GM12878 (cell line): ENCODE data around the gene DTX4. TPM values are rescaled to one million over a fixed set of nuclear protein-coding genes. Genes with fewer than 3 reads are reported as not detected.

ENCODE experiments used
- FOXM1 ChIP-seq: IDR thresholded peaks from 2 replicates; pipeline ENCODE4 v1.6.1; 2012; ENCODE audit warnings: low read depth, mild to moderate bottlenecking, inconsistent platforms, low read length, moderate library complexity
- IKZF1 ChIP-seq: fragments of 450-650 bp; conservative IDR thresholded peaks from 2 replicates; pipeline ENCODE4 v1.6.1; 2017; ENCODE audit warnings: antibody characterized with exemption, mild to moderate bottlenecking
- IKZF2 ChIP-seq, 2 experiments: fragments of 450-650 bp; IDR thresholded peaks; 2 replicates each; pipeline ENCODE4 v1.6.1; 2017; ENCODE audit warnings: mild to moderate bottlenecking in 2 of 2, moderate library complexity in 2 of 2
- RAD21 ChIP-seq: IDR thresholded peaks from 2 replicates; pipeline ENCODE4 v1.6.1; 2011; ENCODE audit warnings: mild to moderate bottlenecking, low read depth, low read length, moderate library complexity; ENCODE audit not compliant: insufficient read depth
- YBX1 ChIP-seq: fragments of 450-650 bp; IDR thresholded peaks from 2 replicates; pipeline ENCODE4 v1.6.1; 2016; ENCODE audit warnings: antibody characterized with exemption
- ZNF24 ChIP-seq: fragments of 450-650 bp; IDR thresholded peaks from 2 replicates; pipeline ENCODE4 v1.6.1; 2017; ENCODE audit warnings: antibody characterized with exemption, mild to moderate bottlenecking
- polyA plus RNA-seq, 11 experiments: library from polyadenylated mRNA; depleted of rRNA in 4 of 11; unstranded in 6 of 11; stranded (reverse) in 5 of 11; fragments of >200 nt; fragmentation: Nextera tagmentation in 4 of 11; fragmentation: Illumina TruSeq in 1 of 11; extraction: Ambion mirVana in 4 of 11; extraction: Trizol in 1 of 11; gene quantifications; 1 replicate in 1 of 11; 2 replicates in 10 of 11; pipeline versions ENCODE4 v1.2.1 to v1.2.3, GENCODE V29; 2011 to 2016; ENCODE audit warnings: inconsistent platforms in 2 of 11, missing spikeins in 2 of 11, low read depth in 1 of 11
- total RNA-seq, 4 experiments: library from RNA; depleted of rRNA in 3 of 4; stranded (reverse); fragments of >200 nt in 3 of 4; fragmentation: Illumina TruSeq in 1 of 4; extraction: Trizol in 1 of 4; gene quantifications; 2 replicates each; pipeline versions ENCODE4 v1.2.1 to v1.2.3, GENCODE V29; 2013 to 2021
- TF ChIP-seq, protein P1 (sequence below): fragments of 450-650 bp; IDR thresholded peaks from 2 replicates; pipeline ENCODE4 v1.6.1; 2017; ENCODE audit warnings: antibody characterized with exemption, mild to moderate bottlenecking, moderate library complexity
- TF ChIP-seq, protein P2 (sequence below): IDR thresholded peaks from 2 replicates; pipeline ENCODE4 v1.6.1; 2012; ENCODE audit warnings: low read depth, low read length, improper control_type of control experiment

Gene DTX4
- total and polyA plus RNA-seq, 10 of the 15 experiments (the other 5 are each of a cell fraction or from before 2014, with no cell fraction given), result 3.8 to 25.8 (median 10.5) TPM

DNA sequence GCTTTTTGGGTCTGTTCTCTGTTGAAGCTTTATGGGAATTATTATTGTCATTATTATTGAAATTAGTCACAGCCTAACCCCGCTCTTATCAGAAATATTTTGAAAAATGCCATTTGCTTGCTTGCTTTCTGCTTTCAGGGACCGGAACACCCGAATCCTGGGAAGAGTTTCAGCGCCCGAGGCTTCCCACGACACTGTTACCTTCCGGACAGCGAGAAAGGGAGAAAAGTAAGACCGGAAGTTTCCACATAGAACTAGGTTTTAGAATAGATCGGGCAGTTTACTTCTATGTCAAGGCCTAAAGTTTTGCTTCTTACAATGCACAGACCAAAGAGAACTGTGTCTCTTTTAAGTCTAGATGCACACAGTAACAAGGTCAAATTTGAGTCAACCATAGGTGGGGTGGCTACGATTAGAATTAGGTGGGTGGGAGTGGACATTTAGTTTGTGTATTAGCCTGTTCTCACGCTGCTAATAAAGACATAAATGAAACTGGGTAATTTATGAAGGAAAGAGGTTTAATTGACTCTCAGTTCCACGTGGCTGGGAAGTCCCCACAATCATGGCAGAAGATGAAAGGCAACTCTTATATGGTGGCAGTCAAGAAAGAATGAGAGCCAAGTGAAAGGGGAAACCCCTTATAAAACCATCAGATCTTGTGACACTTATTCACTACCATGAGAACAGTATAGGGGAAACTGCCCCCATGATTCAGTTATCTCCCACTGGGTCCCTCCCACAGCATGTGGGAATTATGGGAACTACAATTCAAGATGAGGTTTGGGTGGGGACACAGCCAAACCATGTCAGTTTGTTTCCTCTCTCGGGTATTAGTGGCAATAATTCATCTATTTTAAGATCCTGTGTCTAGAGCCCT lies 27.9 kb downstream of the DTX4 start (continued):
- TF ChIP-seq, protein P1, sequence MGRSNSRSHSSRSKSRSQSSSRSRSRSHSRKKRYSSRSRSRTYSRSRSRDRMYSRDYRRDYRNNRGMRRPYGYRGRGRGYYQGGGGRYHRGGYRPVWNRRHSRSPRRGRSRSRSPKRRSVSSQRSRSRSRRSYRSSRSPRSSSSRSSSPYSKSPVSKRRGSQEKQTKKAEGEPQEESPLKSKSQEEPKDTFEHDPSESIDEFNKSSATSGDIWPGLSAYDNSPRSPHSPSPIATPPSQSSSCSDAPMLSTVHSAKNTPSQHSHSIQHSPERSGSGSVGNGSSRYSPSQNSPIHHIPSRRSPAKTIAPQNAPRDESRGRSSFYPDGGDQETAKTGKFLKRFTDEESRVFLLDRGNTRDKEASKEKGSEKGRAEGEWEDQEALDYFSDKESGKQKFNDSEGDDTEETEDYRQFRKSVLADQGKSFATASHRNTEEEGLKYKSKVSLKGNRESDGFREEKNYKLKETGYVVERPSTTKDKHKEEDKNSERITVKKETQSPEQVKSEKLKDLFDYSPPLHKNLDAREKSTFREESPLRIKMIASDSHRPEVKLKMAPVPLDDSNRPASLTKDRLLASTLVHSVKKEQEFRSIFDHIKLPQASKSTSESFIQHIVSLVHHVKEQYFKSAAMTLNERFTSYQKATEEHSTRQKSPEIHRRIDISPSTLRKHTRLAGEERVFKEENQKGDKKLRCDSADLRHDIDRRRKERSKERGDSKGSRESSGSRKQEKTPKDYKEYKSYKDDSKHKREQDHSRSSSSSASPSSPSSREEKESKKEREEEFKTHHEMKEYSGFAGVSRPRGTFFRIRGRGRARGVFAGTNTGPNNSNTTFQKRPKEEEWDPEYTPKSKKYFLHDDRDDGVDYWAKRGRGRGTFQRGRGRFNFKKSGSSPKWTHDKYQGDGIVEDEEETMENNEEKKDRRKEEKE, result no peak
- TF ChIP-seq ZNF24, result 0 out of 2 replicates have a peak, but pooled peaks have one; percentile 24
- no peak for TF ChIP-seq RAD21
- TF ChIP-seq IKZF1, result peak; percentile 88
- TF ChIP-seq YBX1, result peak; percentile 94; the same call in 1 of the 2 replicates
- peak; percentile 94 for TF ChIP-seq FOXM1
- TF ChIP-seq, protein P2, sequence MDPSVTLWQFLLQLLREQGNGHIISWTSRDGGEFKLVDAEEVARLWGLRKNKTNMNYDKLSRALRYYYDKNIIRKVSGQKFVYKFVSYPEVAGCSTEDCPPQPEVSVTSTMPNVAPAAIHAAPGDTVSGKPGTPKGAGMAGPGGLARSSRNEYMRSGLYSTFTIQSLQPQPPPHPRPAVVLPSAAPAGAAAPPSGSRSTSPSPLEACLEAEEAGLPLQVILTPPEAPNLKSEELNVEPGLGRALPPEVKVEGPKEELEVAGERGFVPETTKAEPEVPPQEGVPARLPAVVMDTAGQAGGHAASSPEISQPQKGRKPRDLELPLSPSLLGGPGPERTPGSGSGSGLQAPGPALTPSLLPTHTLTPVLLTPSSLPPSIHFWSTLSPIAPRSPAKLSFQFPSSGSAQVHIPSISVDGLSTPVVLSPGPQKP, result 0 out of 2 replicates have a peak, but pooled peaks have one; percentile 52
- TF ChIP-seq IKZF2 (IDR thresholded peaks at IDR 0.05), result peak; percentile 85 to 90
- TF ChIP-seq, all 136 proteins: peak for 62
